T-helper 9 cell (primary cell): ENCODE measurements around the gene PCSK5.
"Not testable (repeated sequence)": the region's sequence is repeated elsewhere in the genome, so short reads cannot be mapped to it uniquely, and the experiment has no call there.

Source experiments
- DNase-seq: peaks from one replicate; pipeline ENCODE4 v3.0.0-alpha.2; 2020

PCSK5 gene

GRCh38 chr9:76324030-76324429 is 433.6 kb downstream of the PCSK5 start:
- not testable (repeated sequence) for DNase-seq

- DNase-seq = no peak
Observed at GRCh38 chr9:76330034-76330433, 439.6 kb downstream of the PCSK5 start.

DNA sequence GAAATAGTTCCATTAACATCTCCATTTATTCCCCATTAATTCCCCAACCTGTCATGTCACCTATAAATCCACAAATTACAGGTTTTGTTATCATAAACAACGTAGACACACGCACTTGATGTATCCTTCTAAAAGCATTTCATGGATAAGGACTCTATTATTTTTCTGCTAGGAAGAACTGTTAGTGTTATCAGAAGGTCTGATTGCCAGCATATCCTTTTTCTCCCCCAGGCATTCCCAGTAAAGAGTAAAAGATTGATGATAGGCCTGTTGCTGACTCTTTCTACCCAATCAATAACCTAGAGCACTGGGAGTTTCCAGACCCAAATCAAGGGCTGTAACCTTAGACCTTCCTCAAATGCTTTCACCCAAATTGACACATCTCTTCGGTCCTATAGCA is 442.9 kb downstream of the PCSK5 start:
- DNase-seq = no peak

DNA sequence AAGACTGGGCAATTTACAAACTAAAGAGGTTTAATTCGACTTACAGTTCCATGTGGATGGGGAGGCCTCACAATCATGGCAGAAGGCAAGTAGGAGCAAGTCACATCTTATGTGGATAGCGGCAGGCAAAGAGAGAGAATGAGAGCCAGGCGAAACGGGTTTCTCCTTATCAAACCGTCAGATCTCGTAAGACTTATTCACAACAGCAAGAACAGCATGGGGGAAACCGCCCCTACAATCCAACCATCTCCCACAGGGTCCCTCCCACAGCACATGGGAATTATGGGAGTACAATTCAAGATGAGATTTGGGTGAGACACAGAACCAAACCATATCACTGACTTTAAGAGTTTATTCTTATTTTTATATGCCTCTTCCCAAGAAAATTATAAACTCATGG is 443.5 kb downstream of the PCSK5 start:
- no peak for DNase-seq

DNA sequence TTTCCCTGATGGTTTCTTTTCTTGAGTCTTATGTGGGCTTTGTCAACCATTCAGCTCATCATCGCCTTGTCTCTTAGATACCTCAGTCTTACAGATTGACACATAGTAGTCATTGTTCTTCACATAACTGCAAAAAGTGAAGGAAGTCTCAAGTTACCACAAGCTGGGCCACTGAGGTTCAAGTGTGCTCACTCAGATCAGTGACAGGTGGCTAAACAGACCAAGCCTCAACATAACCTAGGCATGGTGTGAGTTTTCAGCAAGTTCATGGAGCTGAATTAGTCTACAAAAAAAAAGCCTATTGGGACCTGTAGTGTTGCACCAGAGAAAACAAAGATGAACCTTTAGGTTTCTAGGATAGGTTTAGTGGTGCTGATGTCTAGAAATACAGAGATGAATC is 445.6 kb downstream of the PCSK5 start:
- no peak for DNase-seq

- DNase-seq = no peak
Observed at GRCh38 chr9:76338418-76338817, 447.9 kb downstream of the PCSK5 start.

DNA sequence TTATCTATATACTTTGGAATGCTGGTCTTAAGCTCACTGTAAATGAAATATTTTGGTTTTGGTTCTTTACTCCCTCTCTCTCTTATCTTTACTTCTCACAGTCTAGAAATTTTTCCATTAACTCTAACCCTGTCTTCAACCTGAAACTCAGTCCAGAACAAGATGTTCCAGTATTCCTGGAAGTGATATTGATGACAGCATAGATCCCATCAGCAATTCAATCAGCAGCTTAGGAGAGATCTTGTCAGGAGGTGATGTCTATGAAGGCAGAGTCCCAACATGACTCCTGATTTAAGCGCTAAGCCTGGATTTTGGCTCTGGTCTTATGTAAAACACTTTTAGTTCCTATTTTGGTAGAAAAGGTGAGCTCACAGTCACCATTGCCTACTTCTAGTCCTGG is 451.1 kb downstream of the PCSK5 start:
- DNase-seq = no peak

GRCh38 chr9:76342201-76342600 is 451.7 kb downstream of the PCSK5 start:
- DNase-seq = no peak

DNA sequence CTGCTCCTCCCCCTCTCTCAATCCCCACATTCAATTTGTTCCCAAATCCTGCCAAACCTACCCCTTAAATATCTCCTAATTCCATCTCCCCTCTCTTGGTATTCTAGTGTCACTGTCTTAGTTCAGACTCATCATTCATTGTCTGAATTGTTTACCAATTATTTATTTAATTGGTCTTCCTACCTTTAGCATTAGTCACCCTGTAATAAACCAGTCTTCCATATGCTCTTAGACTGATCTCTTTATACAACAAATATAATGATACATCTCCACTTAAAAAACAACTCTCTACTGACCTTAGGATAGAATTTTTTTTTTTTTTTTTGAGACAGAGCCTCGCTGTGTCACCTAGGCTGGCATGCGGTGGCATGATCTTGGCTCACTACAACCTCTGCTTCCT is 452.4 kb downstream of the PCSK5 start:
- DNase-seq = no peak

DNA sequence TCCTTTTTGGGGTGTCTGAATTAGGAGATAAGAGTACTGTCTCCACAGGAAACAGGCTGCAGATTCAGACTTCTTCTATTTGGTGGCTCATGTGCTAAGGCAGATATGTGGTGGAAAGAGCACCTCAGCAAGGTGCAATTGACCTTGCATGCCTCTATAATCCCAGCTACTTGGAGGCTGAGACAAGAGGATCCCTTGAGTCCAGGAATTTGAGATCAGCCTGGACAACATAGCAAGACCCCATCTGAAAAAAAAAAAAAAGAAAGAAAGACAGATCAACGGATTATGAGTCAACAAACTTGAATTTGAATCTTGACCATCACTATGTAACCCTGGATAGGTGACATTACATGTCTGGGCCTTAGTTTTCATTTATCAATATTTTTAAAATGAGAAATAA is 459.4 kb downstream of the PCSK5 start:
- DNase-seq = no peak

DNA sequence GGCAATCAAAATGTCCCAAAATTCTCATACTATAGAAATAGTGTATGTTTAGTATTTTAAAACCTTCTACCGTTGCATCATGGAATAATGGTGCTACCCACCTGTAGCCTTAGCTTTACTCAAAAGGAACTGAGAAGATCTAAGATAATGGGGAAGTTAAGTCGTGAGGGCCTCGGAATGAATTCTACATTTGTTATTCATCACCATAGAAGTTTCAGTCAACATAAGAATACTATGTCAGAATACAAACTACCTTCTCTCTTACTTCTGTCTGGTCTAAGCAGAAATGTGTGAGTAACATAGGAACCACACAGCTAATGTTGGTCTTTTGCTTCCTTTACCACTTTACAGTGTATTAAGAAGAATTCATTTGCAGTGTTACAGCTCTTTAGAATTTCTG is 460.5 kb downstream of the PCSK5 start:
- DNase-seq = no peak

DNA sequence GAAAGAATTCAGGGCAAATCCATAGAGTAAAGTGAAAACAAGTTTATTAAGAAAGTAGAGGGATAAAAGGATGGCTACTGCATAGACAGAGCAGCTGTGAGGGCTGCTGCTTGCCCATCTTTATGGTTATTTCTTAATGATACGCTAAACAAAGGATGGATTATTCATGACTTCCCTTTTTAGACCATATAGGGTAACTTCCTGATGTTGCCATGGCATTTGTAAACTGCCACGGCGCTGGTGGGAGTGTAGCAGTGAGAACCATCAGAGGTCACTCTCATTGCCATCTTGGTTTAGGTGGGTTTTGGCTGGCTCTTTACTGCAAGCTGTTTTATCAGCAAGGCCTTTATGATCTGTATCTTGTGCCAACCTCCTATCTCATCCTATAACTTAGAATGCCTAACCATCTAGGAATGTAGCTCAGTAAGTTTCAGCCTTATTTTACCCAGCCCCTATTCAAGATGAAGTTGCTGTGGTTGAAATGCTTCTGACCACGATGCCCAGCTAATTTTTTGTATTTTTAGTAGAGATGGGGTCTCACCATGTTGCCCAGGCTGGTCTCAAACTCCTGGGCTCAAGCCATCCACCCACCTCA is 461.6 kb downstream of the PCSK5 start:
- no peak for DNase-seq

GRCh38 chr9:76353280-76353679 is 462.8 kb downstream of the PCSK5 start:
- DNase-seq = no peak

DNA sequence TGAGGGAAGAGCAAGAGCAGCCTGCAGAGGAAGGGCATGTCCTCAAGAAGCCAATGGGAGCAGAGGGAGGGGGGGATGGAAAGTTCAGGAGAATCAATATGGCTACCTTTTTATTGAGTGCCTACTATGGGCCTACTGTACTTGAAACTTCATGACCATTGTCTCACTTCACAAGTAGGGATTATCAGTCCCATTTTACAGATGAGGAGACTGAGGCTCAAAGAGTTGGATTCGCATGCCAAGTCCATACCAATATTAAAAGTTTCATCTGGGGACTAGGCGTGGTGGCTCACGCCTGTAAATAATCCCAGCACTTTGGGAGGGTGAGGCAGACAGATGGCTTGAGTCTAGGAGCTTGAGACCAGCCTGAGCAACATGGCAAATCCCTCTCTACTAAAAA is 463.7 kb downstream of the PCSK5 start:
- DNase-seq = no peak

GRCh38 chr9:76355886-76356285 is 465.4 kb downstream of the PCSK5 start:
- DNase-seq = no peak

GRCh38 chr9:76357555-76357954 is 467.1 kb downstream of the PCSK5 start:
- no peak for DNase-seq

GRCh38 chr9:76358628-76359280 is 468.3 kb downstream of the PCSK5 start:
- DNase-seq = no peak

DNA sequence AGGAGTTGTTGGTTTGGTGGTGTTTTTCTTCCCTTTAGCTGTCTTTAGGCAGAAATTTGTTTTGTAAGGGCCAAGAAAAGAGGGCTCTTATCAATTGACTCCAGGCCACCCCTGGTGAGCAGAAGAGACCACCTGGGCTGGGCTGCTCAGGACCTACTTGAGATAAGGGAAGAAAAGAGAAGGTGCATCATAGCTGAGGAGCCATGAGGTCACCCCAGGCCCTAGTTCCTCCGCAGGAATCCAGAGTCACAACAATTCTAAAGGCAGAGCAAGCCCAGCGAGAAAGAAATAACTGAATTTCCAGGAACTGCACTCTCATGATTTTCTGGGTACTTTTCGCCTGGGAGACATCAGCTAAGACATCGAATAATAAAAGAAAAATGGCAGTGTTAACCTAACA is 468.9 kb downstream of the PCSK5 start:
- no peak for DNase-seq

DNA sequence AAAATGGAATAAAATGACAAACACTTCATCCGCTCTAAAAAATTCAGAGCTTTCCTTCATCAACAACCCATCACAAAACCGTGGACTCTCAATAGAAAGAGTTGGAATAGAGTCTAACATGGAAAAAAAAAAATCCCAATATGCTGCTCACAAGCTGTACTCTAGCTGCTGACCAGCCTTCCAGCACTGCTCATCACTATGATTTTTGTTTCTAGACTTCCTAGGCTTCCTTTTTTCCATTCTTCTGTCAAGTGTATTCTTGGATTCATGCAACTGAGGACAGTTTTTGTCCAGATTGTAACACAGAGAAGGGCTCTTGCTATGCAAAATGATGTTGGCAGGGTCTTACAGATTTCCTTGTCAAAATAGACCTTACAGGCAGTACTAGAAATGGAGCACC is 469.3 kb downstream of the PCSK5 start:
- DNase-seq = no peak

DNA sequence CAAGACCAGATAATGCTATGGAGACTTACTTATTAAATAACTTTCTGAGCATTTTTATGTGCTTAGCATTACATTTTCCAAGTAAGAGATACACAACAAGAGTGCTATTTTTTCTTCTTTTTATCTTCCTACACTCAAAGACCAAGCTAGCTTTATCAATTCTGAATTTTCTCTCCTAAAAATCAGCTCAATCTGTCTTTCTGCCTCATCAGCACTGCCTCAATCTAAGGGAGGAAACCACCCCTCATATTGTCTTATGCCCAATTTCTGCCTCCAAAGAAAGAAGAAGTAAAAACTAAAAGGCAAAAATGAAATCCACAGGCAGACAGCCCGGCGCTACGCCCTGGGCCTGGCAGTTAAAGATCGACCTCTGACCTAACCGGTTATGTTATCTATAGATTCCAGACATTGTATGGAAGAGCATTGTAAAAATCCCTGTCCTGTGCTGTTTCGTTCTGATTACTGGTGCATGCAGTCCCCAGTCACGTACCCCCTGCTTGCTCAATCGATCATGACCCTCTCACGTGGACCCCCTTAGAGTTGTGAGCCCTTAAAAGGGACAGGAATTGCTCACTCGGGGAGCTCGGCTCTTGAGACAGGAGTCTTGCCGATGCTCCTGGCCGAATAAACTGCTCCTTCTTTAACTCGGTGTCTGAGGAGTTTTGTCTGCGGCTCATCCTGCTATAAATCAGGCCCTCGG is 472.0 kb downstream of the PCSK5 start:
- not testable (repeated sequence) for DNase-seq

- DNase-seq = no peak
Observed at GRCh38 chr9:76363032-76363395, 472.5 kb downstream of the PCSK5 start.

- no peak for DNase-seq
Observed at GRCh38 chr9:76365028-76365427, 474.6 kb downstream of the PCSK5 start.

DNA sequence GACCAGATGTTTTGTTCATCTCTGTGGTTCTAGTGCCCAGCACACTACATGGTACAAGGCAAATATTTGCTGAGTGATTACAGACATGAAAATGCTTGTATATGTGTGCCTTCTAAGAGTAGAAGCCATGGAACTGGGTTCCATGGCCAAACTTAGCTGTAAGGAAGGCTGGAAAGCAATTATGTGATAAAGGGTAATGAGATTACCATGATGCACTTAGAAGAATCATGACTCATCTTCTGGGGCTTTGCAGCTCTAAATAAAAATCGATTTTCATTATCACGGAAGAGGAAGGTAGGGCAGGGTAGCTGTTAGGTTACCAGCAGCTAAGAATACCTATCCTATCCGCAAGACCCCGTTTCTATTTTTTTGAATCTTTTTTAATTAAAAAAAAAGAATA is 475.8 kb downstream of the PCSK5 start:
- DNase-seq = no peak

DNA sequence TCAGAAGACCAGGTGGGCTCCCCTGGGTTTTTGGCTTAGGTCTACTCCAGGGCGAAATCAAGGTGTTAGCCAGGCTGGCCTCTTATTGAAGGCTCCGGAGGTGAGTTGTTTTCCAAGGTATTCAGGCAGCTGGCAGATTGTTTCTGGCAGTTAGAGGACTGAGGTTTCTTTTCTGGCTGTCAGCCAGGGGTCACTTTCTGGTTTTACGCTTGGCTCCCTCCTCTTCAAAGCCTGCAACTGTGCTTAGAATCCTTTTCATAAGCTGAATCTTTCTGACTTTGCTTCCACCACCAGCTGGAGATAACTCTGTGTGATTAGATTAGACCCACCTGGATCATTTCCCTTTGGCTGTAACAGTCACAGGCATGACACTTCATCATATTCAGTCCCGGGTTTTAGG is 479.1 kb downstream of the PCSK5 start:
- DNase-seq = no peak
